ENCODE data around the gene KRT27.
A peak's percentile ranks its signal among the peaks of the same experiment; 100 is the strongest.
"Not testable (repeated sequence)": the region's sequence is repeated elsewhere in the genome, so short reads cannot be mapped to it uniquely, and the experiment has no call there.

The KRT27 gene, protein sequence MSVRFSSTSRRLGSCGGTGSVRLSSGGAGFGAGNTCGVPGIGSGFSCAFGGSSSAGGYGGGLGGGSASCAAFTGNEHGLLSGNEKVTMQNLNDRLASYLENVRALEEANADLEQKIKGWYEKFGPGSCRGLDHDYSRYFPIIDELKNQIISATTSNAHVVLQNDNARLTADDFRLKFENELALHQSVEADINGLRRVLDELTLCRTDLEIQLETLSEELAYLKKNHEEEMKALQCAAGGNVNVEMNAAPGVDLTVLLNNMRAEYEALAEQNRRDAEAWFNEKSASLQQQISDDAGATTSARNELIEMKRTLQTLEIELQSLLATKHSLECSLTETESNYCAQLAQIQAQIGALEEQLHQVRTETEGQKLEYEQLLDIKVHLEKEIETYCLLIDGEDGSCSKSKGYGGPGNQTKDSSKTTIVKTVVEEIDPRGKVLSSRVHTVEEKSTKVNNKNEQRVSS

DNA sequence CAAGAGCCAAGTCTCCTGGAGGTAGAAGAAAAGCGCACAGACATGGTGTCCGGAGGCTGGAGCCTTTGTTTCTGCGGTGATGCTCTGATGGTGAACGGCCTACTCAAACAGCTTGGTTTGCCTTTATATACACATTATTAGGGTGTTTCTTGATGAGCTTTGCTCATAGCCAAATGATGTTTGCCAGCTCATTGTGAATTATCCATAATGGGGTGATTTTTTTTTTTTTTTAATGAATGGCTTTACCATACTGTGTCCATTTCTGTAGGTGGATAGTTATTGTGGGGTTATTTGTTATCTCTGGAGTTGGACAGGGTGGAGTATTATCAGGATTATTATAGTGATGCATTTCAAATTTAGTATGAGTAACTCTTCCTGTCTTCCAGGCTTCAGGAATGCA, at the start of gene KRT27:
TSS of gene KRT27 (minus strand) at position 101 of the 400 bp plus-strand sequence. CDS start at position 44, 57 bp downstream.
- no peak for DNase-seq

- DNase-seq, result no peak
Observed at GRCh38 chr17:40830085-40830776, 47.9 kb upstream of the KRT27 start.

- no peak for DNase-seq
Observed at GRCh38 chr17:40828454-40829044, 46.2 kb upstream of the KRT27 start.

DNA sequence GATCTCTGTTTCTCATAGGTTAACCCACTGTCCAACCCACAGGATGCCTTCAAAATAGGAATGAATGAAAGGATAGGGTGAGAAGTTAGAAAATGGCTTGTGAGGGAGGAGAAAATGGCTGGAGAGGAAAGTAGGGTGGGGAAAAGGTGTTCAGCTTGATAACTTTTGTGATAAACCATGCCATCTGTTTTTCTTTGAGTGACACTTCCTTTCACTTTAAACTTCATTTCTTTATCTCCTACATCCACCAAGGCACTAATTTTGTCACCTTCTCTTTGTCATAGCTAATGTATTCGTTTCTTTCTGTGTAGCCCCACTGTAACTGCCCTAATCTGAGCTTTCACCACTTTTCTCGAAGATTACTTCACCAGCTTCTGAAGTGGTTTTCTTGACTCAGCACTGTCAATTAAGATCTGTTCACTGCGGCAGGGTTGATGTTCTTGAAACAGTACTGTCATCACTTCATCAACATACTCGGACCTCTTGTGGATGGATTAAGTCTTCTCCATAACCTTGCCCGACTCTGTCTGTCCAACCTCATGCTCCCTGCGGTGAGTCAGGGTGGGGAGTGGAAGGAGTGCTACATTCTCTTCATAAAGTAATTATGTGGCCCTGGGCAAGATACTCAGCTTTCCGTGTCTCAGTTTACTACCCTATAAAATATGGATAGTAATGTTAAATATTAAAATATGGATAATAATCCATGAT, 45.5 kb upstream of the KRT27 start:
- no peak for DNase-seq

- no peak for DNase-seq
Observed at GRCh38 chr17:40825599-40825998, 43.2 kb upstream of the KRT27 start.

GRCh38 chr17:40824015-40824832, 41.9 kb upstream of the KRT27 start:
- DNase-seq, result no peak

GRCh38 chr17:40822132-40822812, 39.9 kb upstream of the KRT27 start, which contains the start of gene KRT10:
Gene KRT10 (minus strand): TSS chr17:40822614. CDS start chr17:40822585, 29 bp downstream.
- no peak for DNase-seq

GRCh38 chr17:40821536-40821935, 39.2 kb upstream of the KRT27 start:
- DNase-seq, result no peak

DNA sequence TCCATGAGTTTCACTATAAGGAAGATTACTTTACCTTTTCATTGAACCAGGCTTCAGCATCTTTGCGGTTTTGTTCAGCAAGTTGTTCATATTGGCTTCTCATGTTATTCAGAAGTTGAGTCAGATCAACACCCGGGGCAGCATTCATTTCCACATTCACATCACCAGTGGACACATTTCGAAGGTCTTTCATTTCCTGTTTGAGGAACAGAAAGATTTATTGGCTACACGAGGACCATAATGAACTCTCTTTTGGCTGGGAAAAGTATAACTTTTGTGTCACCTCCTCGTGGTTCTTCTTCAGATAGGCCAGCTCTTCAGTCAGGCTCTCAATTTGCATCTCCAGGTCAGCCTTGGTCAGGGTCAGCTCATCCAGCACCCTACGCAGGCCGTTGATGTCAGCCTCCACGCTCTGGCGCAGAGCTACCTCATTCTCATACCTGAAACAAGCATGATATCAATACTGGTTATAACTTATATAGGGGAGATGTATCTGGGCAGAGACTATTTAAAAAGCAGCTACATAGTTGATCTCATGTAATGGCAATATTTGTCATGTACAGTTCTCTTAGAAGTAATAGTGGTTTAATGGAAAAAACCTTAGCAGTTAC, 38.0 kb upstream of the KRT27 start:
- DNase-seq, result no peak

DNA sequence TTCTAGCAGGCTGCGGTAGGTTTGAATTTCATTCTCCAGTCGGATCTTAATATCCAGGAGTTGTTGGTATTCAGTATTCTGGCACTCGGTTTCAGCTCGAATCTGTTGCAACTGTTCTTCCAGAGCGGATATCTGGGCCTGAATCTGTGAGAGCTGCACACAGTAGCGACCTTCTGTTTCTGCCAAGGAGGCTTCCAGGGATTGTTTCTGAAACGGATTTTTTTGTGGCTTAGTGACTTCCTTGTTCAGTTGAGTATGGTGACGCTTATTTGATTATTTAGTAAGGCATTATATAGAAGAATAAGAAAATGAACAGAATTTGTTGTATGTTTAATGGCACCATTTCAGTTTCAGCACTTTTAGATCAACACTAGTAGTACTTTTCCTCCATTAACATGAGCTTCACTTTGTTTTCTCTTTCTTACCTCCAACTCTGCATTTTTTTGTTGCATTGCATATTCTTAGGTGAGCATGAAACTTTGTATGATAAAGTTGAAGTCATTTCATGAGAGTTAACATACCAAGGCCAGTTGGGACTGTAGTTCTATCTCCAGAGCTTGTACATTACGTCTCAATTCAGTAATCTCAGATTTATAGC, 37.3 kb upstream of the KRT27 start:
- peak in 1 of 56 donors; percentile 1 for DNase-seq

GRCh38 chr17:40818733-40819527, 36.6 kb upstream of the KRT27 start:
- DNase-seq, result peak in 53 of 56 donors; percentile 30 to 86 (median 65)

DNA sequence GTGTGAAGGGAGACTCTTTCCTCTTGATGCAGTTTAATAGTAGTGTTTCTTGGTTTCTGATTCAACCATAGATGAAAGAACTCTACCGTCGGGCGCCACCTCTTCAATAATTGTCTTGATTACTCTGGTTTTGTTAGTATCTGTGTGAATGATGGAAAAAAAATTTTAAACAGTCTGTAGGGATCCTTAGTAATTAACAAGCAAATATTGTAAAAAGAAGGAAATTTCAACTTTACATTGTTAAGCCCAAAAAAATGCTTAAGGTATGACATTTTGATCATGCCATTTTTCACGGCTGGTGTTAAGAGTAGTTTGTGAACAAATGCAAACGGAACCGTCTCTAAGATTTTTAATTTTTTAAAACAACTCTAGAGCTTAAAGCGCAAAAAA, 36.0 kb upstream of the KRT27 start:
- DNase-seq, result no peak

DNA sequence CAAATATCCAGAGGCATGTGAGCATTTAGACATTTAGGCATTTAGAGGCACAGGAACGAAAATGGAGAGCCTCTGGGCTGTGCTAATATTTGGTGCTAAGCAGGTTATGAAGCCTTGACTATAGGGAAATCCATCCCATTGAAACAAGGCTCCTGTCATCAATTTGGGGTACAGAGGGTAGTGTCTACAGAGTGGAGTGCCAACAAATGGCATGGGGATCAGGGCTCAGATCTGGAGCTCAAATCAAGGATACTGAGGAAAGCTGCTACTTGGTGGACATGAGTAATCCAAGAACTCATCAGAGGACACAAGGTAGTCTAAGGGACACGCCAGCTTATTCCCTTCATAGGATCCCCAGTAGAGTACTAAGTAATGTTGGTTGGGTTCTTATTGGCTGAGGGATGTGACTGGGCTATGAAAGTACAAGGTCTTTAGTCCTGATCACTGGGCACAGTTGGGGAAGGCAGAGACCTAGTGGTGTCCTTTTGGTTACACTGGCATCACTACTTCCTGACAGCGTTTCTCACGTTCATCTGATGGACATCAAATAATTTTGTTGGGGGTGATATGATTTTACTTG, 34.8 kb upstream of the KRT27 start:
- no peak for DNase-seq

DNA sequence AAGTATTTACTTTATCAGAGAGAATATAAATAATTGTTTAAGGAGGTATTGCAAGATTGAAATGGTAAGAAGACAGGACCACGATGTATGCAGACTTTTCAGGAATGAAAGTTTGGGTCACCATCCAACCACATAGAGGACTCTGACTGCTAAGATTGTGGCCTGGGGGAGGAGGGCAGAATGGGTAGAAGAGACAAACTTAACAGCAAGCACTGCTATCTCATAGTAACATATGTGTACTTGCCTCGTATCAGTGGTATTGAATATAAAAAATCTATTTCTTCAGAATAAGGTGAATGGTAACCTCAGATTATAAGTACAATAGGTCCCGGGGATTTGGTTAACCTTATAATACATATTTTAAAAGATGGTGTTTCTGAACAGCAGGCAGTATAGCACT, 34.2 kb upstream of the KRT27 start:
- no peak for DNase-seq

GRCh38 chr17:40815381-40815780, 33.0 kb upstream of the KRT27 start:
- no peak for DNase-seq

GRCh38 chr17:40814657-40815056, 32.3 kb upstream of the KRT27 start:
- not testable (repeated sequence) for DNase-seq

DNA sequence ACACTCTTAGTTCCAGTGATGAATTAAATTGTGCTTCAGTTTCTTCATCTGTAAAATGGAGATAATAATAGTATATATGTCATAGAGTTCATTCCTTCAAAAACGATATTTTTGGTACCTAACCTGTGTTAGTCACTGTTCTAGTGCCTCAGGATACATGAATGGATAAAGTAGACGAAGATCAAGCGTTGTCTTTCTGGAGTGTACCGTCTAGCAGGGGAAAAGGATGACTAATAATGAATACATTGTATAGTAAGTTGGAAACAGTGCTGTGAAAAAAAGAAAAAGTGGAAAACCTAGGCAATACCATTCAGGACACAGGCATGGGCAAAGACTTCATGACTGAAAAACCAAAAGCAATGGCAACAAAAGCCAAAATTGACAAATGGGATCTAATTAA, 31.5 kb upstream of the KRT27 start:
- DNase-seq, result no peak

DNA sequence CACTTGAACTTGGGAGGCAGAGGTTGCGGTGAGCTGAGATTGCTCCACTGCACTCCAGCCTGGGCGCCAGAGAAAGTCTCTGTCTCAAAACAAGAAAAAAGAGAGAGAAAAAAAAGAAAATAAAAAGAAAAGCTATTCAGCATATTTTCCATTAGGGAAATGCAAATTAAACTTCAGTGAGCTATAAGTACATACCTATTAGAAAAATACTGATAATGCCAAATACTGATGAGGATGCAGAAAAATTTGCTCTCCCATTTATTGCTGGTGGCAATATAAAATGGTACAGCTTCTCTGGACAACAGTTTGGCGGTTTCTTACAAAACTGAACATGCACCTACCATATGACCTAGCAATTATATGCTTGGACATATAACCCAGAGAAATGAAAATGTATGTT, 30.3 kb upstream of the KRT27 start:
- no peak for DNase-seq

Data from nucleus accumbens (tissue), 56 donors.